ENCODE results near the gene KIF4A. TPM values are rescaled to one million over a fixed set of nuclear protein-coding genes. Genes with fewer than 3 reads are reported as not detected.

The KIF4A gene
- total RNA-seq, 1 experiment from 2014 or later = 36.2 TPM

- DNase-seq (ENCODE audit: low spot score) (peak; percentile 91), ATAC-seq (peak; percentile 85)
- H3K4me3 Mint-ChIP-seq = peak overlapping the region; percentile 92
- H3K36me3 Mint-ChIP-seq = peaks cover 7% of the 10 kb centered on the region
- POLR2A ChIA-PET = interaction anchor here (0.6 to 1.0 kb wide), 4 partner anchors 21 to 515 kb away, joined by 3 to 8 read pairs (median 3); partner anchors contain the start of gene GDPD2
- CTCF ChIA-PET = interaction anchor here (0.6 to 1.9 kb wide), 16 partner anchors 12 to 515 kb away, joined by 3 to 9 read pairs (median 3); partner anchors contain the start of genes GDPD2, KIF4A and PDZD11
- H3K4me1 Mint-ChIP-seq = peaks cover 46% of the 10 kb centered on the region
- no peaks in the 10 kb centered on the region for H3K9me3 Mint-ChIP-seq
- peak overlapping the region; percentile 79 for H3K27ac Mint-ChIP-seq
- peak; percentile 54 for TF ChIP-seq CTCF (IDR thresholded peaks at IDR 0.05)
- no peak for TF ChIP-seq FOXP1 (CRISPR knock-in tag; IDR thresholded peaks at IDR 0.05; ENCODE audit: borderline replicate concordance)
- TF ChIP-seq SP1 (CRISPR knock-in tag; conservative IDR thresholded peaks at IDR 0.05) = peak; percentile 39; the same call in 1 of the 2 replicates
- TF ChIP-seq GRHL2 (CRISPR knock-in tag; IDR thresholded peaks at IDR 0.05; ENCODE audit: insufficient replicate concordance, severe bottlenecking) = no peak
- no peak for TF ChIP-seq PREB (CRISPR knock-in tag; IDR thresholded peaks at IDR 0.05; ENCODE audit: borderline replicate concordance)
- peak; percentile 69; the same call in 1 of the 2 replicates for TF ChIP-seq ZNF423 (CRISPR knock-in tag; IDR thresholded peaks at IDR 0.05)
- H3K27me3 Mint-ChIP-seq (ENCODE audit: low read depth) = no peaks in the 10 kb centered on the region; the same call in 1 of the 2 replicates
These were observed 164.8 kb downstream of the KIF4A start for GRCh38 chrX:70454441-70455365.

- ATAC-seq = peak; percentile 1; the same call in 1 of the 2 replicates
- POLR2A ChIA-PET = interaction anchor here (0.6 kb wide), 1 partner anchor 30 kb away, joined by 8 read pairs; no protein-coding TSS in a partner anchor
- peak overlapping the region; percentile 83 for H3K27ac Mint-ChIP-seq
- no peaks in the 10 kb centered on the region for H3K27me3 Mint-ChIP-seq (ENCODE audit: low read depth)
- peaks cover 50% of the 10 kb centered on the region for H3K4me1 Mint-ChIP-seq
- H3K9me3 Mint-ChIP-seq = no peaks in the 10 kb centered on the region
- DNase-seq (ENCODE audit: low spot score) = peak; percentile 36
- peak overlapping the region; percentile 92 for H3K4me3 Mint-ChIP-seq
- peaks cover 12% of the 10 kb centered on the region for H3K36me3 Mint-ChIP-seq
- CTCF ChIA-PET = interaction anchor here (0.6 to 1.9 kb wide), 4 partner anchors 19 to 209 kb away, joined by 3 to 9 read pairs (median 6); partner anchors contain the start of genes GDPD2, KIF4A and PDZD11
- TF ChIP-seq SMAD4 (CRISPR knock-in tag; IDR thresholded peaks at IDR 0.05) = no peak
- no peak for TF ChIP-seq STAT6 (CRISPR knock-in tag; conservative IDR thresholded peaks at IDR 0.05; ENCODE audit: low read depth)
These were observed 165.7 kb downstream of the KIF4A start for GRCh38 chrX:70455366-70456202.

- CTCF ChIA-PET = no interaction called here
- peaks cover 53% of the 10 kb centered on the region for H3K4me1 Mint-ChIP-seq
- H3K27ac Mint-ChIP-seq = peak overlapping the region; percentile 83; the same call in 1 of the 2 replicates
- peak overlapping the region; percentile 92 for H3K4me3 Mint-ChIP-seq
- peaks cover 19% of the 10 kb centered on the region for H3K36me3 Mint-ChIP-seq
- no peaks in the 10 kb centered on the region for H3K9me3 Mint-ChIP-seq
- no peaks in the 10 kb centered on the region for H3K27me3 Mint-ChIP-seq (ENCODE audit: low read depth)
- DNase-seq (ENCODE audit: low spot score) = no peak
- ATAC-seq = no peak
- POLR2A ChIA-PET = no interaction called here
- no peak for TF ChIP-seq ELF4 (CRISPR knock-in tag; IDR thresholded peaks at IDR 0.05; ENCODE audit: low read depth)
- no peak for TF ChIP-seq ZNF512 (CRISPR knock-in tag; IDR thresholded peaks at IDR 0.05; ENCODE audit: borderline replicate concordance)
- no peak for TF ChIP-seq HMGA2 (CRISPR knock-in tag; IDR thresholded peaks at IDR 0.05)
- no peak for TF ChIP-seq USF2 (CRISPR knock-in tag; IDR thresholded peaks at IDR 0.05)
- no peak for TF ChIP-seq MLX (CRISPR knock-in tag; IDR thresholded peaks at IDR 0.05)
- no peak for TF ChIP-seq USF1 (CRISPR knock-in tag; IDR thresholded peaks at IDR 0.05)
- no peak for TF ChIP-seq ZNF219 (CRISPR knock-in tag; IDR thresholded peaks at IDR 0.05; ENCODE audit: borderline replicate concordance)
- TF ChIP-seq ZNF263 (CRISPR knock-in tag; IDR thresholded peaks at IDR 0.05; ENCODE audit: low read depth) = no peak
- TF ChIP-seq ETV6 (CRISPR knock-in tag; IDR thresholded peaks at IDR 0.05) = no peak
These were observed 166.4 kb downstream of the KIF4A start for GRCh38 chrX:70456256-70456655.
